AG04450 (cell line): ENCODE measurements around the gene SLC16A12. TPM values are rescaled to one million over a fixed set of nuclear protein-coding genes. Genes with fewer than 3 reads are reported as not detected.

Source experiments
- CTCF ChIA-PET: fragments of 300-600, 350-600 bp; formaldehyde crosslinking; extraction: SDS; loops from one replicate; lab custom pipeline; 2022; ENCODE audit warnings: antibody characterized with exemption, inconsistent platforms; lab: Charles Lee
- POLR2A ChIA-PET: fragments of 350-600 bp; formaldehyde crosslinking; extraction: SDS; loops from one replicate; lab custom pipeline; 2021; ENCODE audit warnings: antibody characterized with exemption, inconsistent platforms; lab: Yijun Ruan, JAX
- DNase-seq: peaks from one replicate; pipeline ENCODE4 v3.0.0-alpha.2; 2011; ENCODE audit warnings: low read depth, low spot score
- H3K27ac ChIP-seq: one replicate; pipeline ENCODE4 v1.5.1; 2012; ENCODE audit warnings: low read depth, low read length, control low read depth
- H3K27me3 ChIP-seq: one replicate; pipeline ENCODE4 v1.6.0; 2012; ENCODE audit warnings: low read length; ENCODE audit not compliant: control insufficient read depth, insufficient read depth
- H3K4me3 ChIP-seq: 2 replicates; pipeline ENCODE4 v1.5.1; 2011; ENCODE audit warnings: mild to moderate bottlenecking, low read depth, low read length, control low read depth
- H3K9me3 ChIP-seq: 2 replicates; pipeline ENCODE4 v1.5.1; 2012; ENCODE audit warnings: low read length; ENCODE audit not compliant: control insufficient read depth, insufficient read depth
- polyA plus RNA-seq: library from polyadenylated mRNA; depleted of rRNA; stranded (reverse); fragments of >200 nt; gene quantifications from 2 replicates; pipeline ENCODE4 v1.2.3, GENCODE V29; 2011
- TF ChIP-seq, protein P1 (sequence below): IDR thresholded peaks from 2 replicates; pipeline ENCODE4 v1.5.1; 2011; ENCODE audit warnings: low read depth, low read length, control low read depth, inconsistent platforms

SLC16A12 gene
- polyA plus RNA-seq, 1 experiment, result 1.5 TPM

GRCh38 chr10:89421018-89421476 is 114.3 kb downstream of the SLC16A12 start:
- Histone ChIP-seq H3K9me3 (no peaks in the 10 kb centered on the region), H3K27ac (no peak overlapping the region), H3K27me3 (no peaks in the 10 kb centered on the region), H3K4me3 (no peak overlapping the region)
- POLR2A ChIA-PET, result no interaction called here
- CTCF ChIA-PET, result no interaction called here
- TF ChIP-seq, protein P1, sequence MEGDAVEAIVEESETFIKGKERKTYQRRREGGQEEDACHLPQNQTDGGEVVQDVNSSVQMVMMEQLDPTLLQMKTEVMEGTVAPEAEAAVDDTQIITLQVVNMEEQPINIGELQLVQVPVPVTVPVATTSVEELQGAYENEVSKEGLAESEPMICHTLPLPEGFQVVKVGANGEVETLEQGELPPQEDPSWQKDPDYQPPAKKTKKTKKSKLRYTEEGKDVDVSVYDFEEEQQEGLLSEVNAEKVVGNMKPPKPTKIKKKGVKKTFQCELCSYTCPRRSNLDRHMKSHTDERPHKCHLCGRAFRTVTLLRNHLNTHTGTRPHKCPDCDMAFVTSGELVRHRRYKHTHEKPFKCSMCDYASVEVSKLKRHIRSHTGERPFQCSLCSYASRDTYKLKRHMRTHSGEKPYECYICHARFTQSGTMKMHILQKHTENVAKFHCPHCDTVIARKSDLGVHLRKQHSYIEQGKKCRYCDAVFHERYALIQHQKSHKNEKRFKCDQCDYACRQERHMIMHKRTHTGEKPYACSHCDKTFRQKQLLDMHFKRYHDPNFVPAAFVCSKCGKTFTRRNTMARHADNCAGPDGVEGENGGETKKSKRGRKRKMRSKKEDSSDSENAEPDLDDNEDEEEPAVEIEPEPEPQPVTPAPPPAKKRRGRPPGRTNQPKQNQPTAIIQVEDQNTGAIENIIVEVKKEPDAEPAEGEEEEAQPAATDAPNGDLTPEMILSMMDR, result no peak
- no peak for DNase-seq

- H3K4me3 ChIP-seq, result no peak overlapping the region
Observed at GRCh38 chr10:89419548-89419947, 115.8 kb downstream of the SLC16A12 start.

DNA sequence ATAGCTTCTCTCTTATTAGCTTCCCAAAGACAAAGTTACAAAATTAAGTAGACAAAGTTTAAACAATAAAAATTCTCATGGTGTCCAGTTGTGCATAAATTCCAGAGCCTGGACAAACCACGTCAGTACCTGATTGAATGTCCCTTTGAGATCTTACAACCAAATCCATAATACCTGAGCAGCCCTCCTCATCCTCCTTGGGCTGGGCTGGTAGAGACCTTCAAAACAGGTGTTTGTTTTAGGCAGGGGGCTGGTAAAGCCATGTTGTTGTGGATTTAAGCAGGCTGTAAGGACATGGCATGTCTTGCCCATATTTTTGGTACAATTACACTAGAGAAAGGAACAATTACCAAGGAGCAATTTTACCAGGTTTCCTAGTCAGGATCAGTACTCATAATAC is 118.9 kb downstream of the SLC16A12 start:
- ChIA-PET POLR2A (interaction anchor here (0.6 kb wide), 1 partner anchor 24 kb away, joined by 3 read pairs; the partner anchor contains the start of gene IFIT1), CTCF (interaction anchor here (0.6 kb wide), 2 partner anchors 48 to 298 kb away, joined by 3 read pairs; no protein-coding TSS in a partner anchor)
- TF ChIP-seq, protein P1, result no peak
- Histone ChIP-seq H3K9me3 (peaks cover 3% of the 10 kb centered on the region), H3K27me3 (no peaks in the 10 kb centered on the region), H3K27ac (no peak overlapping the region), H3K4me3 (no peak overlapping the region)
- no peak for DNase-seq

More at GRCh38 chr10:89419548-89419947, 115.8 kb downstream of the SLC16A12 start:
- CTCF ChIA-PET, result interaction anchor here (0.6 to 2.4 kb wide), 11 partner anchors 9 to 224 kb away, joined by 3 to 12 read pairs (median 4); no protein-coding TSS in a partner anchor
- no peak overlapping the region for H3K27ac ChIP-seq
- TF ChIP-seq, protein P1, result peak; percentile 63
- POLR2A ChIA-PET, result no interaction called here
- no peak for DNase-seq
- no peaks in the 10 kb centered on the region for H3K27me3 ChIP-seq
- H3K9me3 ChIP-seq, result no peaks in the 10 kb centered on the region

- no peak for DNase-seq
- CTCF ChIA-PET, result interaction anchor here (0.5 to 2.0 kb wide), 3 partner anchors 42 to 197 kb away, joined by 4 to 7 read pairs (median 7); no protein-coding TSS in a partner anchor
- H3K27ac ChIP-seq, result peak overlapping the region; percentile 85
Observed at GRCh38 chr10:89414879-89415821, 120.2 kb downstream of the SLC16A12 start.

More at GRCh38 chr10:89414879-89415821, 120.2 kb downstream of the SLC16A12 start:
- POLR2A ChIA-PET, result interaction anchor here (1.0 to 1.3 kb wide), 2 partner anchors 22 to 87 kb away, joined by 3 to 6 read pairs; partner anchors contain the start of gene IFIT3
- TF ChIP-seq, protein P1, result no peak
- H3K27me3 ChIP-seq, result no peaks in the 10 kb centered on the region
- H3K4me3 ChIP-seq, result peak overlapping the region; percentile 76
- peaks cover 3% of the 10 kb centered on the region for H3K9me3 ChIP-seq
